KG1 (cell line): ENCODE results near the gene KRT8.

Source experiments
- DNase-seq: peaks from one replicate; lab custom pipeline; 2025; lab: John Stamatoyannopoulos, UW

KRT8 gene

GRCh38 chr12:52847335-52848102, 57.4 kb downstream of the KRT8 start:
- DNase-seq: no peak
